ENCODE results near the gene SPAG9.

- TF ChIP-seq POLR2A (IDR thresholded peaks at IDR 0.05) (no peak), CTCF (IDR thresholded peaks at IDR 0.05) (no peak)
Measured at GRCh38 chr17:50922107-50922506, 198.6 kb downstream of the SPAG9 start.
